ENCODE data around the gene GDF15. TPM values are rescaled to one million over a fixed set of nuclear protein-coding genes. Genes with fewer than 3 reads are reported as not detected.

Gene GDF15
- total and polyA plus RNA-seq, 2 donors (not counting 3 experiments of a cell fraction or from before 2014, with no cell fraction given), result 165 to 206 TPM

DNA sequence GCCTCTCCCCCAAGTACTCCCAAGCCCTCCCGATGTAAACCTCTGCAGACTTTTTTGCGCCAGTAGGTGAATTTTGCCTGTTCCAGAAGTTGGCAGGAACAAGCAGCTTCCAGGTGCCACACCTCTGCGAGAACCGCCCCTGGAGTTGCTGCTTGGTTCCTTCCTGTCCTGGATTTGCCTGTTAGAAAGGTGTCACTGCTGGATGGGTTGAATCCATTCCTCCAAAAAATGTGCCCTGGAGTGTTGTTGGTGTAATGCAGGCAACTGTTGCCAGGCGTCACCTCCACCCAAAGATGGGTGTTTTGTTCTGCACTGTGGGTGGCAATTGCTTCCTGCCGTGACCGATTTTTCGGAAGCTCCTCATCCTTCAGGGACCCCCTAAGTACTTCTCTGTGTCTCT is 39.9 kb upstream of the GDF15 start:
- no peaks in the 10 kb centered on the region for H3K9me1 ChIP-seq (replicated peaks; ENCODE audit: control insufficient read depth, extremely low read depth, insufficient read depth, low read length)
- H3K79me2 ChIP-seq (ENCODE audit: control insufficient read depth, insufficient read depth, low read length), result no peaks in the 10 kb centered on the region
- ChIA-PET POLR2A (interaction anchor here (0.7 kb wide), 1 partner anchor 17 kb away, joined by 3 read pairs; no protein-coding TSS in a partner anchor), CTCF (interaction anchor here (0.7 to 1.3 kb wide), 3 partner anchors 64 to 66 kb away, joined by 3 read pairs; no protein-coding TSS in a partner anchor)
- BruUV-seq (replicated peaks), result no TSS peak
- peaks cover 4% of the 10 kb centered on the region for H3K4me1 ChIP-seq (ENCODE audit: control insufficient read depth, extremely low read depth, insufficient read depth, low read length)
- H3K36me3 ChIP-seq (ENCODE audit: control insufficient read depth in 2 of 2, extremely low read depth in 1 of 2, insufficient read depth in 2 of 2, low read length in 2 of 2), result no peaks in the 10 kb centered on the region
- H3K27ac ChIP-seq (ENCODE audit: insufficient read depth, low read depth, low read length), result no peak overlapping the region
- FAIRE-seq (no peak), DNase-seq (ENCODE audit: low read depth, low spot score) (no peak)
- H3K9me3 ChIP-seq (replicated peaks; ENCODE audit: control insufficient read depth, insufficient read depth, low read length), result no peaks in the 10 kb centered on the region
- no peaks in the 10 kb centered on the region for H4K20me1 ChIP-seq (replicated peaks; ENCODE audit: control insufficient read depth, extremely low read depth, insufficient read depth, low read length)
- H3K4me2 ChIP-seq (ENCODE audit: insufficient read depth, low read length), result no peak overlapping the region
- dilution Hi-C loops (cut with MboI; ENCODE audit: extremely low pct_ligation_motif_present, low sequenced_read_pairs) (no loop called here), intact Hi-C loops (cut with micrococcal nuclease) (no loop called here)
- no peak overlapping the region for H3K4me3 ChIP-seq (replicated peaks in 1 of 3; ENCODE audit: insufficient read depth in 1 of 3, low read depth in 1 of 3, low read length in 3 of 3)
- H2AFZ ChIP-seq (ENCODE audit: low read depth, low read length), result no peak overlapping the region
- no peaks in the 10 kb centered on the region for H3K27me3 ChIP-seq (ENCODE audit: control insufficient read depth in 2 of 2, insufficient read depth in 2 of 2, low read length in 2 of 2)
- H3K9ac ChIP-seq (replicated peaks; ENCODE audit: extremely low read depth, insufficient read depth, low read length), result no peak overlapping the region
- TF ChIP-seq FOS (IDR thresholded peaks at IDR 0.05; ENCODE audit: borderline replicate concordance, insufficient read depth, low read length), result no peak
- no peak for TF ChIP-seq MYC (IDR thresholded peaks at IDR 0.05; ENCODE audit: low read depth, low read length)
- TF ChIP-seq JUN (IDR thresholded peaks at IDR 0.05; ENCODE audit: borderline replicate concordance, insufficient read depth, insufficient read length, low read depth), result no peak
- TF ChIP-seq, protein P1, sequence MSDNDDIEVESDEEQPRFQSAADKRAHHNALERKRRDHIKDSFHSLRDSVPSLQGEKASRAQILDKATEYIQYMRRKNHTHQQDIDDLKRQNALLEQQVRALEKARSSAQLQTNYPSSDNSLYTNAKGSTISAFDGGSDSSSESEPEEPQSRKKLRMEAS (IDR thresholded peaks at IDR 0.05; ENCODE audit: insufficient read depth, insufficient read length), result no peak
- TF ChIP-seq EZH2 (IDR thresholded peaks at IDR 0.05; ENCODE audit: borderline replicate concordance, low read depth, low read length, severe bottlenecking), result no peak
- TF ChIP-seq POLR2AphosphoS5 (IDR thresholded peaks at IDR 0.05; ENCODE audit: insufficient read depth, low read depth, low read length), result no peak
- TF ChIP-seq POLR2A (IDR thresholded peaks at IDR 0.05; ENCODE audit: low read depth, low read length), result no peak
- TF ChIP-seq, protein P2, sequence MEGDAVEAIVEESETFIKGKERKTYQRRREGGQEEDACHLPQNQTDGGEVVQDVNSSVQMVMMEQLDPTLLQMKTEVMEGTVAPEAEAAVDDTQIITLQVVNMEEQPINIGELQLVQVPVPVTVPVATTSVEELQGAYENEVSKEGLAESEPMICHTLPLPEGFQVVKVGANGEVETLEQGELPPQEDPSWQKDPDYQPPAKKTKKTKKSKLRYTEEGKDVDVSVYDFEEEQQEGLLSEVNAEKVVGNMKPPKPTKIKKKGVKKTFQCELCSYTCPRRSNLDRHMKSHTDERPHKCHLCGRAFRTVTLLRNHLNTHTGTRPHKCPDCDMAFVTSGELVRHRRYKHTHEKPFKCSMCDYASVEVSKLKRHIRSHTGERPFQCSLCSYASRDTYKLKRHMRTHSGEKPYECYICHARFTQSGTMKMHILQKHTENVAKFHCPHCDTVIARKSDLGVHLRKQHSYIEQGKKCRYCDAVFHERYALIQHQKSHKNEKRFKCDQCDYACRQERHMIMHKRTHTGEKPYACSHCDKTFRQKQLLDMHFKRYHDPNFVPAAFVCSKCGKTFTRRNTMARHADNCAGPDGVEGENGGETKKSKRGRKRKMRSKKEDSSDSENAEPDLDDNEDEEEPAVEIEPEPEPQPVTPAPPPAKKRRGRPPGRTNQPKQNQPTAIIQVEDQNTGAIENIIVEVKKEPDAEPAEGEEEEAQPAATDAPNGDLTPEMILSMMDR (IDR thresholded peaks at IDR 0.05; ENCODE audit: extremely low read depth in 1 of 2, insufficient read depth in 1 of 2, low read depth in 1 of 2, low read length in 2 of 2), result no peak
- no peak for TF ChIP-seq GATA2 (IDR thresholded peaks at IDR 0.05; ENCODE audit: insufficient read depth, insufficient read length, low read depth, low read length)

Data from endothelial cell of umbilical vein (primary cell).